Measurements from ENCODE around the gene CORIN. TPM values are rescaled to one million over a fixed set of nuclear protein-coding genes. Genes with fewer than 3 reads are reported as not detected.

CORIN gene
- total and polyA plus RNA-seq, 2 of the 4 experiments (the other 2 are of a cell fraction) = 20.3 to 24.7 TPM

DNA sequence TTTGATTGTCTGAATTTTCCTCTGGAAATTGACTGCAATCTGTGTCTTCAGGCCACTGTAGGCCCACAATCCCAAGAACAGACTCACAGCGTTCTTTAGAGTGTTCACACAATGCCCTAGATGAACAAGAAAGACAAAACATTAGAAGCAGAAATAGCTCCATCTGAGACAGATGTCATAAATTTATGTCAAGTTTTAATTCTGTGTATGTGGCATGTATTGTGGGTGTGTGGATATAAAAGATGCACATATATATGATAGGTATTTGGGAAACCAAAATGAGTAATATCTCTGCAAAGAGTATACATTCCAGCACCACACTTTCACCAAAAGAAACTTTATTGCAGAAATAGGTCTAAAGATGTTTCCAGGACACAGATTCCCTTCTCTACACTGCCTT lies 176.1 kb downstream of the CORIN start:
- no CpG with 5 or more reads among the region's 1 CpG for whole genome bisulfite sequencing, 2 experiments (ENCODE audit: extremely low coverage in 2 of 2, insufficient read length in 1 of 2)
- H4K8ac ChIP-seq (ENCODE audit: low read depth in 2 of 2, low read length in 2 of 2) = no peak overlapping the region
- in situ Hi-C loops (cut with MboI; ENCODE audit: low sequenced_read_pairs) (no loop called here), intact Hi-C loops (cut with micrococcal nuclease) (no loop called here), dilution Hi-C loops (cut with HindIII; ENCODE audit: low sequenced_read_pairs, unreplicated experiment) (no loop called here)
- H3K18ac ChIP-seq (ENCODE audit: low read depth, low read length) = no peak overlapping the region
- no peak overlapping the region for H2AK9ac ChIP-seq (replicated peaks; ENCODE audit: low read depth, low read length, poor library complexity)
- no peak overlapping the region for H4K91ac ChIP-seq (ENCODE audit: insufficient read depth, low read depth, low read length)
- 0 out of 2 replicates have a peak, but pooled peaks cover 1% of the 10 kb centered on the region for H3K9me3 ChIP-seq (ENCODE audit: control insufficient read depth, insufficient read depth, low read length)
- no peak overlapping the region for H3K9ac ChIP-seq (ENCODE audit: low read depth, low read length)
- H4K20me1 ChIP-seq (ENCODE audit: insufficient read depth, low read length) = no peaks in the 10 kb centered on the region
- H2BK5ac ChIP-seq (ENCODE audit: low read depth, low read length, poor library complexity, severe bottlenecking) = no peak overlapping the region
- no peak overlapping the region for H2BK15ac ChIP-seq (ENCODE audit: low read depth, low read length)
- H3K4me1 ChIP-seq (ENCODE audit: control insufficient read depth, insufficient read depth, low read length) = no peaks in the 10 kb centered on the region
- no peak overlapping the region for H2AFZ ChIP-seq (replicated peaks; ENCODE audit: low read length, poor library complexity)
- no peak overlapping the region for H3K56ac ChIP-seq (ENCODE audit: extremely low read depth, insufficient read depth, low read length)
- no peak overlapping the region for H2BK120ac ChIP-seq (ENCODE audit: low read depth, low read length)
- DNase-seq = no peak
- H3K9me1 ChIP-seq (ENCODE audit: insufficient read depth, low read length) = no peaks in the 10 kb centered on the region
- H3K23ac ChIP-seq (ENCODE audit: low read depth, low read length) = no peak overlapping the region
- CTCF ChIA-PET = no interaction called here
- H3K4me2 ChIP-seq (ENCODE audit: low read depth, low read length) = no peak overlapping the region
- H3K4ac ChIP-seq (ENCODE audit: low read depth, low read length) = no peak overlapping the region
- no peak overlapping the region for H3K27ac ChIP-seq (ENCODE audit: insufficient read depth, low read length)
- no peak overlapping the region for H3K4me3 ChIP-seq (ENCODE audit: insufficient read depth, low read depth, low read length)
- H3K36me3 ChIP-seq (ENCODE audit: control insufficient read depth, insufficient read depth, low read length) = no peaks in the 10 kb centered on the region
- no peak overlapping the region for H2BK20ac ChIP-seq (ENCODE audit: low read depth, low read length)
- no peak for ATAC-seq (ENCODE audit: low read depth)
- H3K27me3 ChIP-seq (ENCODE audit: control insufficient read depth, insufficient read depth, low read length) = peaks cover 3% of the 10 kb centered on the region
- no TSS peak for BruUV-seq (replicated peaks)
- TF ChIP-seq CHD1 (IDR thresholded peaks at IDR 0.05; ENCODE audit: low read depth, low read length) (no peak), MXI1 (IDR thresholded peaks at IDR 0.05; ENCODE audit: borderline replicate concordance, low read depth, low read length) (no peak), NFE2L2 (IDR thresholded peaks at IDR 0.05; ENCODE audit: low read depth, low read length) (no peak), BHLHE40 (IDR thresholded peaks at IDR 0.05; ENCODE audit: low read depth, low read length) (no peak), MAZ (IDR thresholded peaks at IDR 0.05; ENCODE audit: borderline replicate concordance, low read depth, low read length) (no peak), RFX5 (IDR thresholded peaks at IDR 0.05; ENCODE audit: low read depth, low read length) (no peak), SMC3 (IDR thresholded peaks at IDR 0.05; ENCODE audit: low read depth, low read length) (no peak), MAFK (IDR thresholded peaks at IDR 0.05; ENCODE audit: low read depth, low read length) (no peak), POLR2A (IDR thresholded peaks at IDR 0.05; ENCODE audit: low read depth, low read length) (no peak), RAD21 (IDR thresholded peaks at IDR 0.05; ENCODE audit: low read length) (no peak), FOS (IDR thresholded peaks at IDR 0.05; ENCODE audit: low read depth, low read length) (no peak), RCOR1 (IDR thresholded peaks at IDR 0.05; ENCODE audit: insufficient replicate concordance, low read length) (no peak), CTCF (conservative IDR thresholded peaks at IDR 0.05; ENCODE audit: low read depth, low read length) (no peak), CEBPB (IDR thresholded peaks at IDR 0.05; ENCODE audit: low read depth, low read length) (no peak)
- TF ChIP-seq, protein P1, sequence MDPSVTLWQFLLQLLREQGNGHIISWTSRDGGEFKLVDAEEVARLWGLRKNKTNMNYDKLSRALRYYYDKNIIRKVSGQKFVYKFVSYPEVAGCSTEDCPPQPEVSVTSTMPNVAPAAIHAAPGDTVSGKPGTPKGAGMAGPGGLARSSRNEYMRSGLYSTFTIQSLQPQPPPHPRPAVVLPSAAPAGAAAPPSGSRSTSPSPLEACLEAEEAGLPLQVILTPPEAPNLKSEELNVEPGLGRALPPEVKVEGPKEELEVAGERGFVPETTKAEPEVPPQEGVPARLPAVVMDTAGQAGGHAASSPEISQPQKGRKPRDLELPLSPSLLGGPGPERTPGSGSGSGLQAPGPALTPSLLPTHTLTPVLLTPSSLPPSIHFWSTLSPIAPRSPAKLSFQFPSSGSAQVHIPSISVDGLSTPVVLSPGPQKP (IDR thresholded peaks at IDR 0.05; ENCODE audit: borderline replicate concordance, low read depth, low read length) = no peak
- TF ChIP-seq, protein P2, sequence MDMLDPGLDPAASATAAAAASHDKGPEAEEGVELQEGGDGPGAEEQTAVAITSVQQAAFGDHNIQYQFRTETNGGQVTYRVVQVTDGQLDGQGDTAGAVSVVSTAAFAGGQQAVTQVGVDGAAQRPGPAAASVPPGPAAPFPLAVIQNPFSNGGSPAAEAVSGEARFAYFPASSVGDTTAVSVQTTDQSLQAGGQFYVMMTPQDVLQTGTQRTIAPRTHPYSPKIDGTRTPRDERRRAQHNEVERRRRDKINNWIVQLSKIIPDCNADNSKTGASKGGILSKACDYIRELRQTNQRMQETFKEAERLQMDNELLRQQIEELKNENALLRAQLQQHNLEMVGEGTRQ (IDR thresholded peaks at IDR 0.05; ENCODE audit: low read depth, low read length) = no peak
- no peak overlapping the region for H2AK5ac ChIP-seq (ENCODE audit: low read depth, low read length)
- H4K5ac ChIP-seq (ENCODE audit: low read depth, low read length) = no peak overlapping the region
- no peak overlapping the region for H3K14ac ChIP-seq (replicated peaks; ENCODE audit: low read depth, low read length)
- no peaks in the 10 kb centered on the region for H3K79me1 ChIP-seq (ENCODE audit: low read depth in 1 of 2, low read length in 2 of 2)
- POLR2A ChIA-PET (ENCODE audit: unreplicated experiment) = no interaction called here
